Measurements from ENCODE around the gene B3GLCT.

B3GLCT gene

GRCh38 chr13:31356991-31357390 is 157.2 kb downstream of the B3GLCT start:
- TF ChIP-seq GATA2 (IDR thresholded peaks at IDR 0.05; ENCODE audit: low read depth, low read length): no peak
- TF ChIP-seq GATA3 (IDR thresholded peaks at IDR 0.05; ENCODE audit: low read depth, low read length): no peak

- TF ChIP-seq GATA2 (IDR thresholded peaks at IDR 0.05; ENCODE audit: low read depth, low read length): no peak
- TF ChIP-seq GATA3 (IDR thresholded peaks at IDR 0.05; ENCODE audit: low read depth, low read length): no peak
Measured at GRCh38 chr13:31357581-31357980, 157.8 kb downstream of the B3GLCT start.

GRCh38 chr13:31361673-31362072 is 161.9 kb downstream of the B3GLCT start:
- TF ChIP-seq GATA2 (IDR thresholded peaks at IDR 0.05; ENCODE audit: low read depth, low read length) (no peak), GATA3 (IDR thresholded peaks at IDR 0.05; ENCODE audit: low read depth, low read length) (no peak)

- TF ChIP-seq GATA2 (IDR thresholded peaks at IDR 0.05; ENCODE audit: low read depth, low read length) (no peak), GATA3 (IDR thresholded peaks at IDR 0.05; ENCODE audit: low read depth, low read length) (no peak)
Measured at GRCh38 chr13:31365630-31366029, 165.9 kb downstream of the B3GLCT start.

GRCh38 chr13:31367410-31367809 is 167.6 kb downstream of the B3GLCT start:
- TF ChIP-seq GATA2 (IDR thresholded peaks at IDR 0.05; ENCODE audit: low read depth, low read length): no peak
- no peak for TF ChIP-seq GATA3 (IDR thresholded peaks at IDR 0.05; ENCODE audit: low read depth, low read length)

GRCh38 chr13:31369213-31369612 is 169.4 kb downstream of the B3GLCT start:
- TF ChIP-seq GATA3 (IDR thresholded peaks at IDR 0.05; ENCODE audit: low read depth, low read length) (no peak), GATA2 (IDR thresholded peaks at IDR 0.05; ENCODE audit: low read depth, low read length) (no peak)

GRCh38 chr13:31372454-31372853 is 172.7 kb downstream of the B3GLCT start:
- TF ChIP-seq GATA2 (IDR thresholded peaks at IDR 0.05; ENCODE audit: low read depth, low read length) (no peak), GATA3 (IDR thresholded peaks at IDR 0.05; ENCODE audit: low read depth, low read length) (no peak)

GRCh38 chr13:31374682-31375081 is 174.9 kb downstream of the B3GLCT start:
- no peak for TF ChIP-seq GATA3 (IDR thresholded peaks at IDR 0.05; ENCODE audit: low read depth, low read length)
- TF ChIP-seq GATA2 (IDR thresholded peaks at IDR 0.05; ENCODE audit: low read depth, low read length): no peak

GRCh38 chr13:31377946-31378345 is 178.2 kb downstream of the B3GLCT start:
- no peak for TF ChIP-seq GATA2 (IDR thresholded peaks at IDR 0.05; ENCODE audit: low read depth, low read length)
- TF ChIP-seq GATA3 (IDR thresholded peaks at IDR 0.05; ENCODE audit: low read depth, low read length): no peak

GRCh38 chr13:31380715-31381114 is 180.9 kb downstream of the B3GLCT start:
- no peak for TF ChIP-seq GATA3 (IDR thresholded peaks at IDR 0.05; ENCODE audit: low read depth, low read length)
- TF ChIP-seq GATA2 (IDR thresholded peaks at IDR 0.05; ENCODE audit: low read depth, low read length): no peak

Measured in SH-SY5Y (cell line).